ENCODE measurements around the gene NDST3. TPM values are rescaled to one million over a fixed set of nuclear protein-coding genes. Genes with fewer than 3 reads are reported as not detected.

Gene NDST3
- total and polyA plus RNA-seq, 12 donors: 0.10 to 0.70 (median 0.35) TPM; not detected in 3

DNA sequence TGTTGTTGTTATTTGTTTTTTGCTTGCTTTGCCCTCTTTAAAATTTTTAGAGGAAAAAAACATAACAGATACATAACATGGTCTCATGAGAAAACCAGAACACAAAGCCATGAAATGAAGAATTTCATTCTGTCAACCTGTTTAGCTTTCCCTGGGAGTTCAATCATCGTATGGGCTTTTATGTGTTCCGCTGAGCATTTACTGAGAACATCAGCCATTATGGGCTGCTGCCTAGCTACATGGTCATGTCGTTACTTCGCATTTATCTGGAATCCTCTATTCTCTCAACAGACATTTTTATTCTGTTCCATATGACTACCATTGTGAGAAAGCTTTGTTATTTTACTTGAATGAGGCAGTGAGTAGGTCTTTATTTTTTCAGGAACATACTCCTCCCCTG is 51.4 kb downstream of the NDST3 start:
- no peaks in the 10 kb centered on the region for H3K27me3 ChIP-seq
- DNase-seq: no peak
- no peak overlapping the region for H3K4me3 ChIP-seq
- no peaks in the 10 kb centered on the region for H3K4me1 ChIP-seq (replicated peaks in 1 of 2)
- H3K27ac ChIP-seq: no peak overlapping the region
- TF ChIP-seq, protein P1, sequence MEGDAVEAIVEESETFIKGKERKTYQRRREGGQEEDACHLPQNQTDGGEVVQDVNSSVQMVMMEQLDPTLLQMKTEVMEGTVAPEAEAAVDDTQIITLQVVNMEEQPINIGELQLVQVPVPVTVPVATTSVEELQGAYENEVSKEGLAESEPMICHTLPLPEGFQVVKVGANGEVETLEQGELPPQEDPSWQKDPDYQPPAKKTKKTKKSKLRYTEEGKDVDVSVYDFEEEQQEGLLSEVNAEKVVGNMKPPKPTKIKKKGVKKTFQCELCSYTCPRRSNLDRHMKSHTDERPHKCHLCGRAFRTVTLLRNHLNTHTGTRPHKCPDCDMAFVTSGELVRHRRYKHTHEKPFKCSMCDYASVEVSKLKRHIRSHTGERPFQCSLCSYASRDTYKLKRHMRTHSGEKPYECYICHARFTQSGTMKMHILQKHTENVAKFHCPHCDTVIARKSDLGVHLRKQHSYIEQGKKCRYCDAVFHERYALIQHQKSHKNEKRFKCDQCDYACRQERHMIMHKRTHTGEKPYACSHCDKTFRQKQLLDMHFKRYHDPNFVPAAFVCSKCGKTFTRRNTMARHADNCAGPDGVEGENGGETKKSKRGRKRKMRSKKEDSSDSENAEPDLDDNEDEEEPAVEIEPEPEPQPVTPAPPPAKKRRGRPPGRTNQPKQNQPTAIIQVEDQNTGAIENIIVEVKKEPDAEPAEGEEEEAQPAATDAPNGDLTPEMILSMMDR (IDR thresholded peaks at IDR 0.05): no peak
- TF ChIP-seq POLR2A (IDR thresholded peaks at IDR 0.05): no peak
- no peaks in the 10 kb centered on the region for H3K36me3 ChIP-seq (replicated peaks in 1 of 2)
- 82 to 92% (median 85%) methylated on average over 4 of the region's 4 CpGs for WGBS, 4 donors
- intact Hi-C loops (cut with DNase I): no loop called here
- no peaks in the 10 kb centered on the region for H3K9me3 ChIP-seq (replicated peaks in 1 of 3)

DNA sequence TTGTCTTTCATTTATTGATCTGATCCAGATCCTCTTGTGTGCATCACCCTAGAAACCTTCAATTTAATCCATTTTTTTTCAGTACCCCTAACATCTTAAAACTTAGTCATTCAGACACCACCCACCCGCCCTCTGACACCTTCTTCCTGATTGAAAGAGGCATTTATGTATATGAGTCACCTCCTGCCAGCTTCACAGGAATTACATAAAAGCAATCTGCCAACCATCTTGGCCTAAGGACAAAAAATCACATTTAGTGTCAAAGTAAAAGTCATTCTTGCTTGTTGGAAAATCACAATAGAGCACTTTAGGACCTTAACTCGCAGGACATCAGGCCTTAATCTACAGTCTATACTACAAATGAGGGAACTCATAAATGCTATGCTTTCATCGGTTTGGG is 52.1 kb downstream of the NDST3 start:
- H3K4me3 ChIP-seq: no peak overlapping the region
- H3K9me3 ChIP-seq (replicated peaks in 1 of 3): no peaks in the 10 kb centered on the region
- intact Hi-C loops (cut with DNase I): no loop called here
- WGBS, 4 donors: 56 to 64% (median 63%) methylated on average over 3 of the region's 3 CpGs
- H3K4me1 ChIP-seq (replicated peaks in 1 of 2): no peaks in the 10 kb centered on the region
- no peak for DNase-seq
- TF ChIP-seq POLR2A (IDR thresholded peaks at IDR 0.05): no peak
- TF ChIP-seq, protein P1 (IDR thresholded peaks at IDR 0.05): no peak
- no peaks in the 10 kb centered on the region for H3K27me3 ChIP-seq
- no peaks in the 10 kb centered on the region for H3K36me3 ChIP-seq (replicated peaks in 1 of 2)
- no peak overlapping the region for H3K27ac ChIP-seq

DNA sequence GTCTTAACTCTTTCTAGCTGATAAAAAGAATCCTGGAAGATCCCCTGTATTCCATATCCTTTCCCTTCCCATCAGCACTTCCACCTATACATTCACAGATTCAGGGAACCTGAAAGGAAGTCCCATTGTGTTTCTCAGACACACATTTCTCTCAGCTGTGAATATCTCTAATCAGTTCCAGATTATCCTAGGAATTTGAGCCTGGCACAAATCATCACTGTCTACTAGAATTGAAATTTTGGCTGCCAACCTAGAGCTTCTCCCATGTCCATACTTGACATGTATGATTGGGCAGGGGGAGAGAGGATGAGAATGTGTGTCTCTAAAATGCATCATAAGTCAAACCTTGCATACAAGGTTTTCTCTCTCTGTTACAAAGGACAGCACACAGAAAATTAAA is 53.1 kb downstream of the NDST3 start:
- intact Hi-C loops (cut with DNase I): no loop called here
- Histone ChIP-seq H3K36me3 (replicated peaks in 1 of 2) (no peaks in the 10 kb centered on the region), H3K27ac (no peak overlapping the region), H3K9me3 (replicated peaks in 1 of 3) (no peaks in the 10 kb centered on the region), H3K27me3 (no peaks in the 10 kb centered on the region), H3K4me3 (no peak overlapping the region), H3K4me1 (replicated peaks in 1 of 2) (no peaks in the 10 kb centered on the region)
- no peak for TF ChIP-seq POLR2A (IDR thresholded peaks at IDR 0.05)
- TF ChIP-seq, protein P1 (IDR thresholded peaks at IDR 0.05): no peak
- no peak for DNase-seq

DNA sequence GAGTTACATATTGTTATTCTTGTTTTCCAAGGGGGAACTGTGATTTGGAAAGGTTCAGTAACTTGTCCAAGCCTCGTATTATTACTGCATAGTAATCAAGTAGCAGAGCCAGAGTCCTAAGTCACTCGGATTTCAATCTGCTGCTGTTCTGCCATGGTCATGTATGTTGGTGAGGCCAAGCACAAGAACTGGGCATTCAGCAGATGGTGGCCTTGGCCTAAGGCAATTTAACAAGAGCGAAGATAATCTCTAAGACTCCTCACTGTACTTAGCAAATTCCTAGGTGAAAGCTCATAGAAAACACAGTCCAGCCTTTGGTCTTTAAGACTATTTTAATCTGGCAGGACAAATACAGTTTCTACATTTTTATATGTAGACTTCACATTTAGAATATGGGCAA is 64.8 kb downstream of the NDST3 start:
- Histone ChIP-seq H3K4me3 (no peak overlapping the region), H3K36me3 (replicated peaks in 1 of 2) (no peaks in the 10 kb centered on the region), H3K9me3 (replicated peaks in 1 of 3) (no peaks in the 10 kb centered on the region), H3K27ac (no peak overlapping the region), H3K27me3 (no peaks in the 10 kb centered on the region), H3K4me1 (replicated peaks in 1 of 2) (no peaks in the 10 kb centered on the region)
- TF ChIP-seq, protein P1 (IDR thresholded peaks at IDR 0.05): no peak
- no peak for TF ChIP-seq POLR2A (IDR thresholded peaks at IDR 0.05)
- 45 to 49% (median 47%) methylated on average over 3 of the region's 3 CpGs for WGBS, 4 donors
- intact Hi-C loops (cut with DNase I): no loop called here
- DNase-seq: no peak

Measured in adrenal gland (tissue), 12 donors.